ENCODE results near the gene HIVEP1.
"Not testable (repeated sequence)": the region's sequence is repeated elsewhere in the genome, so short reads cannot be mapped to it uniquely, and the experiment has no call there.

The HIVEP1 gene

DNA sequence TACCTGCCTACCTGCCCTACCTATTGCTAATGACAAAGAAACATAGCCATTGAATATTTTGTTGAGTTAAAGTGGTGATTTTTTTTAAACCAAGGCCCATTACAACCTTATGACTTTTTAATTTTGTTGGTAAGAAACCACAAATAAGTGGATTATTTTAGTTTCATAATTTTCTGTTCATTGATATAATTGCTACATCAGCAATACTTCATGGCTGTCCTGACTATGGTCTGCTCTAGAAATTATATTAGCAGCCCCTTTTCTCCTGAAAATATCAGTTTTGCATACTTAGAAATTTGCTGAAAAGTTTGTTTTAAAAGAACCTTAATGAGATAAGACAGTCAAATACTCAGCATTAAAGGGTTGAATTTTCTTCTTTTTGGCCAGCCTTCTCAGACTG, 106.5 kb downstream of the HIVEP1 start:
- no peak for DNase-seq (ENCODE audit: low spot score)

DNA sequence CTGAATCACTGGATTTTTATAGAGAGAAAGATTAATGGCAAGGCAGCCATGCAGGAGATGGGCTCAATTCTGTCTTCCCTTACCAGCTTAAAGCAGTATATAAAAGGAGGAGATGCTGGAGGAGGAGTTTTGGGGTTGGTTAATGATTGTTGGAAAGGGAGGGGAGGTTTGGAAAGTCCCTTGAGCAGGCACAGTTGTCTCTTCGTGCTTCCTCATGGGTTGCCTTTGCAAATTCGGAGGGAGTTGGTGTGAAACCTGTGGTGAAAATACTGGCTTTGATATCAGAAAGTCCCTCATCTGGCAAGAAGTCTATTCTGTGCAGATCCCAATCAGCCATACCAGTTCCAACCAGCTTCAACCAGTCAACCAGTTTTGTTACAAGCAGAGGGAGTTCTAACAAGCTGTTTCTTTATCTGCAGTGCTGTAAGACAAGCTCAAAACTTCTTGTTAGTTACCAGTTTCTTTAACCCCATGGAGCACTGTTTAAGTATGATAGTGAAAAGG, 107.0 kb downstream of the HIVEP1 start:
- DNase-seq (ENCODE audit: low spot score), result no peak

DNA sequence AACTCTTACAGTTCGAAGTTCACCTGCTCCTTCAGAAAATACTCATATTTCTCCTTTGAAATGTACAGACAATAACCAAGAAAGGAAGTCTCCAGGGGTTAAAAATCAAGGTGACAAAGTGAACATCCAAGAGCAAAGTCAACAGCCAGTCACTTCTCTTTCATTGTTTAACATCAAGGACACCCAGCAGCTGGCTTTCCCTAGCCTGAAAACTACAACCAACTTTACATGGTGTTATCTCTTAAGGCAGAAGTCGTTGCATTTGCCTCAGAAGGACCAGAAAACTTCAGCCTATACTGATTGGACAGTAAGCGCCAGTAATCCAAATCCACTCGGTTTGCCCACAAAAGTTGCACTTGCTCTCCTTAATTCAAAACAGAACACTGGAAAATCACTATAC, 113.3 kb downstream of the HIVEP1 start:
- no peak for DNase-seq (ENCODE audit: low spot score)

DNA sequence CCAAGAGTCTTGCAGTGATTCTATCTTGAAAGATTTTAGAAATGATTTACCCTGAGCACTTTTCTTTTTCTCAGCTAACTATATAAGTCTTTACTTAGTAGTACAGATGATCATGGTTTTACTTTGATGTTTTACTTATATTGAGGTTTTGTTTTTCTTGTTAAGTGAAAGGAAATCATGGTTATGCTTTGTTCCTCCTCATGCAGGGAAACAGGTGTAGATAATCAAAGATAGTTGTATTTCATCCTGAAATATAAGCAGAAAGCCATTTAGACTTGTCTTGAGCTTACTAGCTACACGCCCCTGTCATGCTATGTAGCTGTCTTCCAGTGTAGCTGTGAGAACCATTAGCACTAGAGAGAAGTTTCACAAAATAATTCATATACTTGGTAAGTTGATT, 113.9 kb downstream of the HIVEP1 start:
- no peak for DNase-seq (ENCODE audit: low spot score)

DNA sequence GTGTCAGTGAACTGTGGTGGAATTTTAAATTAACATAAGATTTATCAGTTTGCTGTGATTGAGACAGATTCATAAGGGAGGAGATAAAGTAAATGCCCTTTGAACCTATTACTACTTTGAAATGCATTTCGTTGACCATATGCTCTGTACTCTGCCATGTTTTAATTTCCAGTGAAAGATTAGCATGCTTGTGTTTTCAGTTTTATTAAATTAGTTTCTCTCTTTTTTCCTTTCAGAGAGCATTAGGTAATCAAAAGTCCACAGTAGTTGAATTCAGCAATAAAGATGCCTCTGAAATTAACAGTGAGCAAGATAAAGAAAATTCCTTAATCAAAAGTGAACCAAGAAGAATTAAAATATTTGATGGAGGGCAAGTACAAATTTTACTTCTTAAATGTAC, 117.4 kb downstream of the HIVEP1 start:
- no peak for DNase-seq (ENCODE audit: low spot score)

DNA sequence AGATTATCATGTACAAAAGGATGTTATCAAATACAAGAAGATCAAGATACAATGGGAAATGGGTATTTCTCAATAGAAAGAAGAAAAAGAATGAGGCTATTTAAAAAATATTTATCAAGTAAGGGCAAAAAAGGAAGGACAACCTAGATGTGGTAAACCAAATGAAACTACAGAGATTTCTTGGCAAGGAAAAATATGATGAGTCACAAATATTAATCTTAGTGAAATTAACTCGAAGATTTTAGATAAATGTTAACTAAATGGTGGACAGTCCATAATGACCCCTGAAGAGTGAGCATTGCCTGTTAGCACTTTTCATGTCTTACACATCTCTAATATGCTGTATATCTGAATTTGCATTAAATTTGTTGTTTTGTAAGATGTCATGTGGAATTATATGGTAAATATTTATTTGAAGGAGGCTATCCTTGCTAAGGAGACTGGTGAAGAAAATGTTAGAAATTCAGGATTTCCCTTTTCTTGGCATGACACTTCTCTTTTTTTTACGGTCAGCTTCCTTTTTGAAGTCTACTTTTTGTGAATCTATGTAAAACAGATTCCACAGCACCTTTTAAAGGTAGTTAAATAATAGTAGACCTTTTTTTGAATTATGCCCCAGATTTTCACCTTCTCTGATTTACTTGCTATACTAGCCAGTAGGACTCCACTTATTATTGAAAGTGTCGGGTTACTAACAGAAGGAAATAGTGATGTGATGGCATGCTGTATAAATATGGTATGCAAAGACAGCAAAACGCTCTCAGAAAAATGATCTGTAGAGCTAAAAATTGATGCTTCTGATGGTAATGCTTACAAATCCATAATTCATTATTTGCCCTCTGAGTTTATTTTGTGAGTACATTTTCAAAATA, 120.5 kb downstream of the HIVEP1 start:
- no peak for DNase-seq (ENCODE audit: low spot score)

DNA sequence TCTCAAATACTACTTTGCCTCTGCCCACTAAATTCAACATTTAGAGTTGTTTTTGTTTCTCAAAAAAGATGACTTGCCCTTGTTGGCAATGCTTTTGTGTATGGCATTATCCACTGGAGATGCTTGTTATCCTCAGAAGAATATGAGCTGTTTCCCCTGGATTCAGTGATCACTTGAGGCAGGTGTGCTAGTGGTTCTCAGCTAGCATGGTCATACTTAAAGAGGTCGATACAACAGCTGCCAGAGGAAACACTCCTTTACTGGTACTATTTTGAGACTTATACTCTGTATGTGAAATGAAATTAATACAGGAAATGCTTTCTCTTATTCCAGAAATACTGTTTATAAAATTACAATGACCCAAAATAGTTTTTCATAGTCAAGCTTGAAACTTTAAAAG, 122.5 kb downstream of the HIVEP1 start:
- no peak for DNase-seq (ENCODE audit: low spot score)

DNA sequence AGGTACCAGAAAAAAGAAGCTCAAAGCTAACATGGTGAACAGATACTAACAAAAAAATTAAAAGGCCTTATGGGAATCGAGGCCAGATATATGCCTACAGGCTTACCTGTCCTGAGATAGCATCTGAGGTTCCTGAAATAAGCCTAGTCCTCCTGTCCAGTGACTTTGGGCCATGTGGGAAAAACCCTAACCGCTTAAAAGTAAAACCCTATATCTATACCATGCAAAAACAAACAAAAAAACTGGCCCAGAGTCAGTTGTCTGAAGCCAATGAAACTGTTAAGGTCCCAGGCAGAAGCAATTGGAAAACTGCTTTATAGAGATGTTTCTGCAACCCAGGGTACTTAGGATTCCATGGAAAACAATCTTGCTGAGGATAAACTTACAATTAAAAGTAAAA, 122.9 kb downstream of the HIVEP1 start:
- no peak for DNase-seq (ENCODE audit: low spot score)

DNA sequence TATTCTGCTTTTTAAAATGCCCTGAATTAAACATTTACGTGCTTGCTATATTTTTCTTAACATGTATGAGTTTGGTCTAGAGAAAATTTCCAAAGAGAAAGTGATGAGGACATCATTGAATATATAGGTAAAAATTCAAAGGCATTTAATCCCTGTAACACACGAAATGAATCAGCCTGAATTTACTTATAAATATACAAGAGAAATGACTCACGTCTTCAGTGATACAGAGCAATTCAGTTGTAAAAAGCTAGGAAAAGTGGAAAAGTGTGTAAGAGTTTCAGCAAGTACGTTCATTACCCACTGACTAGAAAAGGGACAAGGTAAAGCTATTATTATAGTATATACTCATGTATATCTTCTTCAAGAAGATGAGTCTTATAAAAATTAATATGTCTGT, 124.8 kb downstream of the HIVEP1 start:
- DNase-seq (ENCODE audit: low spot score), result no peak

DNA sequence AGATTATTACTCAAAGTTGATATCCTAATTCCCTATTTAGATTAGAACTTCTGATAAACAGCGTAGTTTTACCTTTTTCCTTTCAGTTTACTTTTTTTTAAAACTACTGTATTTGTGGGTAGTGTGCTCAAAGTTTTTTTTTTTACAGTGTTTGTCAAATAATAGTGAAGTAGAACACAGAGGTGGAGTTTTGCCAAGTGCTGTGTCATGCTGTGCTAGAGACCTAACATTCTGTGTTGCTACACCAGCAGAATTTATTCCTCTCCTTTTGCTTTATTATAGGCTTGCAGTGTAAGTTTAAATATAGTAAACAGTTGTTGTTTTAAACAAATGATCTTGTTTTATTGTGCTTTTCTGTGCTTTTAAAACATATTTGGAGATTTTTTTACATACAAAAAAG, 125.4 kb downstream of the HIVEP1 start:
- DNase-seq (ENCODE audit: low spot score), result no peak

DNA sequence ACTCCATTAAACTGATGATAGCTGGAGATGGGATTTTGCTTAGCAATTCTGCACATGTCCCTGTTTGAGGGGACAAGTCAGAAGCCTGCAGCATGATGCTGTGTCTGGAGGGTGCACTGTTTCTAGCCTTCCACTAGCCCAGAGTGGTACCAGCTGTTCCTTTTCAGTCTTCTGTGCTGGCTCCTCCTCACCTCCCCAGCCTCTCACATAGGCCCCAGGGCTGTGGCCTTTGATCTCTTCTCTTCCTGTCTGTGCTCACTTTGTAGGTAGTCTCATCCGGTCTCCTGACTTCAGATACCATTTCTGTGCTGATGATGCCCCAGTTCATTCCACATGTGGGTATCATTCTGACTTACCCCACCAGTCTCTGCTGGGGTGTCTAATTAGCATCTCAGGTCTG, 126.3 kb downstream of the HIVEP1 start:
- no peak for DNase-seq (ENCODE audit: low spot score)

DNA sequence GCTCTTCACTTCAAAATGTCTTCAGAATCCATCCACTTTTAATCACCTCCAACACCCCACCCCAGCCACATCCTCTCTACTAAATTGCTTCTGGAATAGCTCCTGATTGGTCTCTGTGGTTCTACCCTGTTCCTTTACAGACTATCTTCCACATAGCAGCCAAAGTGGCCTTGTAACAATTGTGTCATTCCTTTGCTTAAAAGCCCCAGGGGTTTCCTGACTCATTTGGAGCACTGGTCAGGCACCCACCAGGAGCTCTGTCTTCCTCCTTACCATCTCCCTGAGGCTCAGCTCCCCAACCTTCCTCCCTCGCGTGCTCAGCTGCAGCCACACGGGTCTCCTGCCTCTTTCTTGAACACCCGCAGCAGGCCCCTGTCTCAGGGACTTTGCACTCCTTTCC, 126.8 kb downstream of the HIVEP1 start:
- DNase-seq (ENCODE audit: low spot score), result no peak

DNA sequence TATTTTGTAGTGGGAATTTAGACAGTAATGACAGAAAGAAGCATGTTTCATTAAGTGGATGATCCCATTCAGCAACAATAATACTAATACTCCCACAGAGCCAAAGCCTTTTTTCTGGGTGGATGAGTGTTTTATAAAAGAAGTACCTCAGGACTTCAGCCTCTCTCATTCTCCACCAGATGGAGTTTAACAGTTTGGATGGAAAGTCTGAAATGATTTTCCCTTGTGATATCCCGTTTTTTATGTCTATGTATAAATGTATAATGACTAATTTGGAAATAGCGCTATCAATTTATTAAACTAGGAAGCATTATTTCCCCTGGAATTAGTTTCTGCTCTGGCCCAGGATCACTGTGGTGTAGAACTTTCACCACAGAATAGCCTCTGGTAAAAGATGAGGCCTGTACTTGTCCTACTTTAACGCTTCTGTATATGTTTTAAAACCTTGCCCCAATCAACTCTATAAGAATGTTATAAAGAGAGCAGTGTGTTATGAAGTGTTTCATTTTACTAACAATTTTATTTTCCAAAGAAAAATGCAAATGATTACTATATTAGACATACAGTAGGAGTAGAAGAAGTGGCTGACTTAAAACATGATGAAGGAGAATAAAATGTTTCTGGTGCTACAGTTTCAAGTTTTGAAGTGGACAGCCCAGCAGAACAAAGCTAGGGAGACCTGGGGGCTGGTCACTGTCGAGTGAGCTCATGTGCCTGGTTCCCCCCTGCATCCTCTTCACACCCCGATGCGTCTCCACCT, 135.6 kb downstream of the HIVEP1 start:
- no peak for DNase-seq (ENCODE audit: low spot score)

DNA sequence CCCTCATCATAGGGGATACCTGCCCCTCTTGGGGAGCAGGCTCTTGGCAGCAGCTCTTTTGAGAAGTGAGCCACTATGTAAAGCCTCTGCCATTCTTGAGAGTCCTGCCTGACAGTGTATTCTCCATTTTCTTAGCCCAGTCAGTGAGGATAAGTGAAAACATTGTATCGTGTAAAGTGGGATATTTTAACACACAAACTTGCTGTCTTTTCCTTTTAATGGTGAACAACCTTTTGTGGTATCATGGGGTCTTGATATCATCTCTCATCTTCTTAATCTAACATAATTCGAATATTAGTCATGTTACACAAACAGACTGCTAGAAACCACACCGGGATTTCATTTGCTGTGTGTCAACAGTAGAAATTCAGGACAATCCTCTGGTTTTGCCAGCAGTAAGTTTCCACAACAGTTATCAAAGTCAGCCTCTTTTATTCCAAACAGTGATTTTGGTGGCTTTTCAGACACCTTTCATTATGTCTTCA, 136.2 kb downstream of the HIVEP1 start:
- DNase-seq (ENCODE audit: low spot score), result no peak

DNA sequence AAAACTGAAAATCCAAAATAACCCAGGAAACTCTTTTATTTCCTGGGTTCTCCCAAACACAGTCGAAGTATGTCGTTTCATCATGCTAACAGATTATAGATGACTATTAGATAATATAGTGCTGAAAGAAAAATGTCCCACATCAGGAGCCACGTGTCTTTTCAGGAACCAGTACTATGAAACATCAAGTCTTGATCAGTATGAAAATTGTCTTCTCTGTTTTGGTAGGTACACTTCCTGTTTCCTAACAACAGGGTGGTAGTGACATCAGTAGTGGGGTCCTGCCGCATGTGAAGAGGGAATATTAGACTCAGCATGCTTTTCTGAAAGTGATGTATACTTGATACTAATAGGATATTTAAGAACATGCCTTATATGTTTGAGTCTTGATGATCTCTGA, 136.7 kb downstream of the HIVEP1 start:
- DNase-seq (ENCODE audit: low spot score), result no peak

DNA sequence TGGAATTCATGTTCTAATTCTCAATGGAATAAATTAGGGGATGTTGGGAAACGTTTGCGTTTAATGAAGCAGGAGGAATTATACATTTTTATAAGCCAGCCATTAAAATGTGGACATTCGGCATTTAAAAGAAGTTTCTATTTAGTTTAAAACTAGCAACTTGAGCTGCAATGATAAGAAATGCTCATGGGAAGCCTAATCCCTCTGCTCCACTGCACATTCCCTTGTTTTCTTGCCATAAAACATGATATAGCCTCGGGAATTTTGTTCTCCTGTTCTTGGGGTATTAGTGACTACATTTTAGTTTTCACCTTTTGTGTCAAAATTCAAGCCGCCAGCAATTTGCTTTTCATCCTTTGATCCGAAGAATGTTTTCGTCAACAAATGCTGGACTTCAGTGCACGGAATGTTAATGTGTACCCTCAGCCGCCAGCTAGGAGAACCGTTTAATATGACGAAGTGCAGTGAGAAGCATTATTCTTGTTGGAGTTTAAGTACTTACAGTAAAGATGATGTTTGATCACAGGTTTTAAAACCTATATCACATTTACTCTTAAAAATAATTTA, 137.9 kb downstream of the HIVEP1 start:
- DNase-seq (ENCODE audit: low spot score), result no peak

DNA sequence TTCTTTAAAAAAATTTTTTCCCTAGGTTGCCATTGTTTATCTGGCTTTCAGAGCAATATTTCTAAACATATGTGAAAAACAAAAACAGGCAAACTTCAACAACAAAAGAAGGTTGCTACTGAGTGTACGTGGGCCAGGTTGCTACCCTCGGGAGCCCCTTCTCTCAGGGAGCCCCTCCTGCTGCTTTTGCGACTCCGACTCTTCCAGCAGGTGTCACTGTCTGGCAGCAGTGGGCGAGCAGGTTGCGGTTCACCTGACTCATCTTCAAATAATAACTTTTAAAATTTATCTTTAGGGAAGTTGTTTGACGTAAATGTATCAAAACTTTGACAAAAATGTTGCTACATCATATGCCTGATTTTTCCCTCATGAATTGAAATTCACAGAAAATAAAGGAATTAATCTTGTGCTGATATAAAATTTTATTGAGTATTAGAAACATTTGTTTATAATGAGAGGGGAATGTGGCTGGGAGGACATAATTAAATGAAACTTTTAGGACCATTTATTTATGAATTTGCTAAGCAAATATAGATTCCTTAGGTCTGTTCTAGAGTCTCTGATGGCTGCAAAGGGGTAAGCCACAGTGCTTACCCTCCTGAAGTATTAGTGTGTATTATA, 138.8 kb downstream of the HIVEP1 start:
- DNase-seq (ENCODE audit: low spot score), result no peak

DNA sequence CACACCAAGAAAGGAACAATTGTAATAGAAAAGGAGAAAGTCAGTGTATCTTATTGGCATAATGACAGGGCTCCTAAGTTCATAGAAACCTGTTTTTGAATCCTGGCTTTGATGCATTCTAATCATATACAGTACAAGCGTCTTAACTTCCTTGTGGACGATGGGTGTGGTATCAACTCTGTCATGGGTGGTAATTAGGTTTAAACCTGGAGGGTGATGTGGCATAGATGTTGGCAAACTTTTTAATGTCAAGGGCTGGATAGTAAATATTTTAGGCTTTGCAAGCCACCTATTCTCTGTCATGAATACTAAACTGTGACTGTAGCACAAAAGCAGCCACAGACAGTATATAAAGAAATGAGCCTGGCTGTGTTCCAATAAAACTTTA, 139.3 kb downstream of the HIVEP1 start:
- no peak for DNase-seq (ENCODE audit: low spot score)

DNA sequence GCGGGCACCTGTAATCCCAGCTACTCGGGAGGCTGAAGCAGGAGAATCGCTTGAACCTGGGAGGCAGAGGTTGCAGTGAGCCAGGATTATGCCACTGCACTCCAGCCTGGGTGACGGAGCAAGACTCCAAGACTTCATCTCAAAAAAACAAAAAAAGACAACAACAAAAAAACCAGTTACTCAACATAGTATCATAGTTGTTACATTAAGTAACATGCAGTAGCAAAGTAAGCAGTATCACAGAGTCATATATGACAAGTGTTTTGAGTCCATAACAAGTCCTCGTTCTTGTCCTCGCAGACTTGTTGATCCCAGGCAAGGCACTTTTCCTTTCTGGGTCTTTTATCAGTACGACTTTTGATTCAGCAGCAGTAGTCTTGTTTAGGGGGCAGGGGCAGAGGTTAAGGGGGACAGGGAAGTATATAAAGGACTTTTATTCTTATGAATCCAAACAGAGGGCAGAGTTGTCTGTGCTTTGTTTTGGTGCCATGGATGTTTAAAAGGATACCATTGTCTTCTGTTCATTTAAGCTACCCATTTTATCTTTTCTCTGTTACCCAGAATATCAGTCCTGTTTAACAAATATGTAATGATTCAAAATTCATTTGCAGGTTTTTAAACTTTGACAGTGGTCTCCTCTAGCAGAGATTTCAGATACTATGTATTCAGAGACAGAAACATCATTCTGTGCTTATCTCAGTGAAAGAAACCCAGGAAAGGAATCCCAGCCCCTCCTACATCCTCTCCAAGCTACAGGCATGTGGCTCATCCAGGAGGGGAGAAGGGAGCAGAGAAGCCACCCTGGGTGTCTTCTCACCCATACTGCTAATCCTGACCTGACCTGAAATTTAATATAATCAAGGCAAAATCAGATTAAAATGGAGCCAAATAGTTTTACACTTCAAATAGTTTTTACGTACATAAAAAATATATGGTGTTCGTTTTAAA, 140.2 kb downstream of the HIVEP1 start:
- DNase-seq (ENCODE audit: low spot score), result no peak

DNA sequence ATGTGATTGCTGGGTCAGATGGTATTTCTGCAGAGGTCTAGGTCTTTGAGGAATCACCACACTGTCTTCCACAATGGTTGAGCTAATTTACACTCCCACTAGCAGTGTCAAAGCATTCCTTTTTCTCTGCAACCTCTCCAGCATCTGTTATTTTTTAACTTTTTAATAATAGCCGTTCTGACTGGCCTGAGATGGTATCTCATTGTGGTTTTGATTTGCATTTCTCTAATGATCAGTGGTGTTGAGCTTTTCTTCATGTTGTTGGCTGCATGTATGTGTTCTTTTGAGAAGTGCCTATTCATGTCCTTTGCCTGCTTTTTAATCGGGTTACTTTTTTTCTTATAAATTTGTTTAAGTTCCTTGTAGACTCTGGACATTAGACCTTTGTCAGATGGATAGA, 143.7 kb downstream of the HIVEP1 start:
- not testable (repeated sequence) for DNase-seq (ENCODE audit: low spot score)

DNA sequence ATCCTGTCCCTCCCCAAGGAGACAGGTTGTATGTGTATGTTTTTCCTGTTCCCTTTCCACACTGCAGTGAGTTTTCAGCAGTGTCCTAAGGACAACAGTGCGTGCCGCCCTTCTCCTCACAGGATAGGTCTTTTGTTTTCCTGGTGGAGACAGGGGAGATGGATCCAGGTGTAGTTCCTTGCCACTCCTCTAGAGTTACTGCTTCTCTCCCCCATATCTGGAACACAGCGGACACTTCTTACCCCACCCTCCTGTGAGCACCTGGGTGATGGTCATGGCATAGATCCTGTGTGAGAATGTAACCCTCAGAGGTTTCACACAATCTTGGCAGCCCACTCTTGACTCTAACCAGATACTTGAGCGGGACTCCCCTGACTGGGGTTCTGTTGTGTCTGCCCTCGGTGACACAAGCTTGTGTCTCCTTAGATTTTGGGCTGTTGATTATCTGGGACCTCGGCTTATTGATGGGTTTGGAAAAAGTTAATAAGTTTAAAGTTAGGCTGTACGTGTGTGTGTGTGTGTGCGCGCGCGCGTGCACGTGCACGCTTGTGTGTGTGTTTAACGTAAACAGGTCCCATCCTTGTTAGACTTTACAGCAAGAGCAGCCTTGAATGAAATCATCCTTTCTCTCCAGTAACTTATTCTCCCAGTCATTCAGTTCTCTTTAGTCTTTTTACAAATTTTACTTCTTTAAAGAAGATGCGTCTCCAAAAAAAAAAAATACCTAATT, 146.7 kb downstream of the HIVEP1 start:
- no peak for DNase-seq (ENCODE audit: low spot score)

Measured in HuH-7.5 (cell line).